Bronchial epithelial cell (primary cell): ENCODE measurements around the gene EML5. TPM values are rescaled to one million over a fixed set of nuclear protein-coding genes. Genes with fewer than 3 reads are reported as not detected.

Experiments used
- DNase-seq: peaks from one replicate; pipeline ENCODE4 v3.0.0-alpha.2; 2010; ENCODE audit warnings: low read depth
- FAIRE-seq: peaks from 2 replicates; lab custom pipeline; 2011; peaks lifted over from hg19 to GRCh38; lab: Jason Lieb, UNC
- H3K27me3 ChIP-seq: 2 replicates; pipeline ENCODE4 v1.5.1; 2011; ENCODE audit warnings: low read length; ENCODE audit not compliant: control insufficient read depth, insufficient read depth
- H3K36me3 ChIP-seq: 2 replicates; pipeline ENCODE4 v1.5.1; 2011; ENCODE audit warnings: low read length; ENCODE audit not compliant: control insufficient read depth, insufficient read depth
- H3K4me3 ChIP-seq: 2 replicates; pipeline ENCODE4 v1.5.1; 2011; ENCODE audit warnings: mild to moderate bottlenecking, low read depth, low read length, control low read depth
- total RNA-seq: library from RNA; depleted of rRNA; stranded (reverse); fragments of >200 nt; gene quantifications from 2 replicates; pipeline ENCODE4 v1.2.1, GENCODE V29; 2014
- TF ChIP-seq, protein P1 (sequence below): IDR thresholded peaks from 2 replicates; pipeline ENCODE4 v1.5.1; 2011; ENCODE audit warnings: mild to moderate bottlenecking, moderate library complexity, low read length, control low read depth, inconsistent platforms; ENCODE audit not compliant: insufficient read depth, severe bottlenecking

The EML5 gene
- total RNA-seq, 1 donor from 2014 or later, result not detected

DNA sequence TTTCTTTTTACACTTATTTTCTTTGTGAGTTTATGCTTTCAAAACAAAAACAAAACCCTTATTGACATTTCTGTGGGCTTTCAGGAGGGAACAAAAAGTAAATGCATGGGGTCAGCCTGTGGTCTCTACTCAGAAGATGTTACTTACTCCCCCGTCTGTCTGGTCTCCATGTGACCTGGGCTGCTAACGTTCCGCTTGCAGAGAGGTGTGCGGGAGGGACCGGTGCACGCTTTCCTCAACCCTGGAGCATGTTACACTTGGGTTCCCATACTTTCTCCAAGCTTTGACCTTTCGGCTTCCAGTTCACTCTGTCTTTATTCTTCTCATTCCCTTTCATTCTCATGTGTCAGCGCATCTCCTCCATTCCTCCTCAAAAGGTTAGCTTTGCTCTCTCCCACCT is 193.4 kb downstream of the EML5 start:
- DNase-seq, result no peak
- H3K27me3 ChIP-seq, result no peaks in the 10 kb centered on the region
- TF ChIP-seq, protein P1, sequence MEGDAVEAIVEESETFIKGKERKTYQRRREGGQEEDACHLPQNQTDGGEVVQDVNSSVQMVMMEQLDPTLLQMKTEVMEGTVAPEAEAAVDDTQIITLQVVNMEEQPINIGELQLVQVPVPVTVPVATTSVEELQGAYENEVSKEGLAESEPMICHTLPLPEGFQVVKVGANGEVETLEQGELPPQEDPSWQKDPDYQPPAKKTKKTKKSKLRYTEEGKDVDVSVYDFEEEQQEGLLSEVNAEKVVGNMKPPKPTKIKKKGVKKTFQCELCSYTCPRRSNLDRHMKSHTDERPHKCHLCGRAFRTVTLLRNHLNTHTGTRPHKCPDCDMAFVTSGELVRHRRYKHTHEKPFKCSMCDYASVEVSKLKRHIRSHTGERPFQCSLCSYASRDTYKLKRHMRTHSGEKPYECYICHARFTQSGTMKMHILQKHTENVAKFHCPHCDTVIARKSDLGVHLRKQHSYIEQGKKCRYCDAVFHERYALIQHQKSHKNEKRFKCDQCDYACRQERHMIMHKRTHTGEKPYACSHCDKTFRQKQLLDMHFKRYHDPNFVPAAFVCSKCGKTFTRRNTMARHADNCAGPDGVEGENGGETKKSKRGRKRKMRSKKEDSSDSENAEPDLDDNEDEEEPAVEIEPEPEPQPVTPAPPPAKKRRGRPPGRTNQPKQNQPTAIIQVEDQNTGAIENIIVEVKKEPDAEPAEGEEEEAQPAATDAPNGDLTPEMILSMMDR, result no peak
- H3K36me3 ChIP-seq, result peaks cover 15% of the 10 kb centered on the region
- FAIRE-seq, result no peak
- no peak overlapping the region for H3K4me3 ChIP-seq

DNA sequence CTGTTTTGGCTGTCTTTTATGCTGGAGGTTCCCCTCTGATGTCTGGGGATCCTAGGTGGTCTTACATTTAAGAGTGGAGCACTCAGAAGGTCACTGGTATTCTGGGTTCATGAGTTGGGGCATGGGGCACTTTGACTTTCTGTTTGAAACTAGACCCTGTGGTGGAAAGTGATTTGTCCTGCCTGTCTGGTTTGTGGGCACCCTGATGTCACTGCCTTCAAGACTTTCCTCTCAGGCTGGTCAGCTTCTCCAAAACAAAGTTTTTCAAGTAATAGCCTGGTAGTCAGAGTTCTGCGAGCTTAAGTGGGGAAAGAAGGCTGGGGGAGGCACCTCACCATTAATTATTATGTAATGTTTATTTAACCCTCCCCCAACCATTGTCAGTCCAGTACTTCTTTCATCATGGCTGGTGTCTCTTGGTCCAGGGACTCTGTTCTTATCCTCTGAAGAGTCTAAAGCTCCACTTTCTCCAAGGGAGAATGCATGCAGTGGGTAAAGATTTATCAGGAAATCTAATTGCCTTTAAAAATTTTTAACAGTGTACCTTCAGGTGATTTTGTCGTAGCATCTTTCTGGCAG is 194.6 kb downstream of the EML5 start:
- H3K36me3 ChIP-seq, result peaks cover 16% of the 10 kb centered on the region
- no peak for FAIRE-seq
- H3K27me3 ChIP-seq, result no peaks in the 10 kb centered on the region
- no peak for DNase-seq
- H3K4me3 ChIP-seq, result no peak overlapping the region
- TF ChIP-seq, protein P1, result no peak

DNA sequence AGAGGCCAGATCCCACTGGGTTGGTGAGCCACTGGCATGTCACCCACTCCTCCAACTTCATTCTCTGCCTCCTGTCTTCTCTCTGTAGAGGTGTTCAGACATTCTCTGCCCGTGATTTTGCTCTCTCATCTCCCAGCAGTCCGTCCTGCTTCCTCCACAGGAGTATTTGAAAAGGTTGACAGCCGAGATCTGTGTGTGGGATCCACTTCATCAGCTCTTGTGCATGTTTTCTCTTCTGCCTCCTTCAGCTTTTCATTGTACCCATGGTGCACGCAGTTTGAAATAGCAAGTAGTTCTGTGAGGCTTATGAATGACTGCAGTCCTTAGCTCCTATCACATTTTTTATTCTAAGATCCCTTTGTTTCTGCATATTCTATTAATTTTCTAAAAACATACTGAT is 195.2 kb downstream of the EML5 start:
- H3K4me3 ChIP-seq, result no peak overlapping the region
- H3K36me3 ChIP-seq, result peaks cover 11% of the 10 kb centered on the region
- FAIRE-seq (no peak), DNase-seq (no peak)
- TF ChIP-seq, protein P1, result no peak
- H3K27me3 ChIP-seq, result no peaks in the 10 kb centered on the region

DNA sequence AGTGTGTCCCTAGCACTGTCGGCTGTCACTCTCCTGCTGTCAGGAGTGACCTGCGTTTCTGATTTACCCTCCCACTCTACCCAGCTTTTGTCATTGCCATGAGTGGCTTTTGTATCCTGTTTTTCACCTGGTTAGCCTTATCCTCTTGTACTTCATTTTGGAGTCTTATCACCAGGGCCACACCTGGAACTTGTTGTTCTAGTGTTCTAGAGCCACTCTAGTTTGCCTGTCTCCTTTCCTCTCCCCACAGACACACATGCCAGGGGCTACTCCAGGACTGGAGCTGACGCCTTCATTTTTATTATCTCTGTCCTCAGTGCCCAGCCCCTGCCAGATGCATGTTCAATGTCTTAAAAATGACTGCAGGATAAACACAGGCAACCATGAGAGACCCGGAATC is 195.7 kb downstream of the EML5 start:
- H3K36me3 ChIP-seq, result peaks cover 11% of the 10 kb centered on the region
- DNase-seq, result no peak

DNA sequence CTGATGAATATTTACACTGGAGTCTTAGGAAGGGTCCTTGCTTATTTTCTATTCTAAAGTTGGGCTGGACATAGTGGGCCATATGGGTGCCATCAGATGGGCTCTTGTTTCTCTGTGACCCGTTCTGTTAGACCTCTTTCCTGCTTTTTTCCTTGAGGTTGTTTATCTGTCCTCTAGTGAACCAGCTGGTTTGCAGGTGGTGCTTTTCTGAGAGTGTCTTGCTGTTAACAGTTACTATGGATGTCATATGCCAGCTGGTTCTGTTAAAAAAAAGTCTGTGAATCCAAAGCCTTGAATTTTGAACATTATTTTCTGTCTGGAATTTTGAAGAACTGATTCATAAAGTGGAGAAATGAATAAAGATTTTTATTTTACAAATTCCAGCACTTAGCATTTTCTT is 200.7 kb downstream of the EML5 start:
- FAIRE-seq (no peak), DNase-seq (no peak)
- TF ChIP-seq, protein P1, result no peak
- Histone ChIP-seq H3K27me3 (no peaks in the 10 kb centered on the region), H3K4me3 (no peak overlapping the region), H3K36me3 (peaks cover 7% of the 10 kb centered on the region)

More for the DNA sequence above, 195.7 kb downstream of the EML5 start:
- no peak overlapping the region for H3K4me3 ChIP-seq
- no peaks in the 10 kb centered on the region for H3K27me3 ChIP-seq
- TF ChIP-seq, protein P1, result no peak
- no peak for FAIRE-seq

DNA sequence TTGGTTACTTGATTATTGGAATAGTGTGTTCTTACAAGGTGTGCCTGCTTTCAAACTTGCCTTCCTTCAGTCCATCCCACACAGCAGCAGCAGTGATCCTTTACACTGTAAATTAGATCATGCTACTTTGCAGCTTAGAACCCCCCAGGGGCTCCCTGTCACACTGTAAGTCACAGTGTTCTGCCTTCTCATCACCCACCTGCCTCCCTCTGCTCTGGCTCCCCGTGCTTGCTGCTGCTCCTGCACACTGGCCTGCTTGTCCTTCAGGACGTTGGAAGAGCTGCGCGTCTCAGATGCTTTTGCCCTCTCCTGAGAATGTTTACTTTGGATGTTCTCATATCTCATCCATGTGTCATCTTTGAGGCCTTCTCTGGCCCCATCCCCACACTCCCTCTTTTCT is 202.6 kb downstream of the EML5 start:
- no peak overlapping the region for H3K4me3 ChIP-seq
- TF ChIP-seq, protein P1, result no peak
- FAIRE-seq, result no peak
- H3K36me3 ChIP-seq, result peaks cover 7% of the 10 kb centered on the region
- H3K27me3 ChIP-seq, result no peaks in the 10 kb centered on the region
- DNase-seq, result no peak
